Fibroblast of lung (primary cell): ENCODE measurements around the gene HIGD1A.

ENCODE experiments used
- CTCF ChIP-seq, 2 donors: IDR thresholded peaks in 1 of 2; conservative IDR thresholded peaks in 1 of 2; 1 replicate in 1 of 2; 2 replicates in 1 of 2; pipeline ENCODE4 v1.5.1; 2011 to 2012; ENCODE audit warnings: low read length in 2 of 2, control low read depth in 1 of 2, inconsistent platforms in 1 of 2, low read depth in 1 of 2, mild to moderate bottlenecking in 1 of 2
- EZH2 ChIP-seq: IDR thresholded peaks from 2 replicates; pipeline ENCODE4 v1.5.1; 2012; ENCODE audit warnings: low read length, control low read depth, mild to moderate bottlenecking; ENCODE audit errors: missing control alignments

DNA sequence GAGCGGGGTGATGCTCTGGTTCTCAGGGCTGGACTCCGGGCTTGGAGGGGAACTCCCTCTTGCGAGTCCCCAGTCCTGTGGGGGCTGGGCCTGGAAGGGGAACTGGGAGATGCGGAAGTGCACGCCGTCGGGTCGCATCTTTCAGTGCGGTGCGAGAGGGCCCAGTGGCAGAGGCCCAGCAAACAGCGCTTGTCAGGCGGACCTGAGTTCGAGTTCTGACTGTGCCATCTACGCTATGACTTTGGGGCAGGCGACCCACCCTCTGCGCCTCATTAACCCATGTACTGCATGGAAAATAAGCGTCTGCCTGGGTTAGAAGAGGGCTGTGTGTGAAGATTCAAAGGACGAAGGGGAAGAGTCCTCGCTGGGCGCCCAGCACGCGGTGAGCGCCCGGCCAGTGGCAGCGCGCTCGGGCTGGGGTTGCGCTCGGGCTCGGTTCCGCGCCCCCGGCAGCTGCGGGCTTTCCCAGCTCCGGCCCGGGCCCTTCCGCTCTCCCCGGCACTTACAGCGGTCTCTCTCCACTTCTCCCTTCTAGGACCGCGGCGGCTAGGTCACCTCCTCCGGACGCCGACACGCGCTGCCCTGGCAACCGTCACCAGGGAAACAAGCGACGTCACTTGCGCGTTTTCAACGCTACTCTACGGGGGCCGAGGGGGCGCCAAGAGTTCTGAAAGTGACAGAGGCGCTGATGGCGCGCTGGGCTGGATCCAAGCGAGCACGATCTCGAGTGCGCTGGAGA, 31.5 kb downstream of the HIGD1A start, which contains the start of gene CCDC13:
- TF ChIP-seq CTCF (conservative IDR thresholded peaks at IDR 0.05 in 1 of 2, IDR thresholded peaks at IDR 0.05 in 1 of 2; ENCODE audit: low read depth in 1 of 2, low read length in 2 of 2), result no peak
- no peak for TF ChIP-seq EZH2
